ENCODE measurements around the gene FAM124B.

The FAM124B gene

GRCh38 chr2:224357098-224357901, 44.6 kb downstream of the FAM124B start:
- FAIRE-seq: peak; percentile 73

GRCh38 chr2:224354632-224355211, 47.2 kb downstream of the FAM124B start:
- DNase-seq (ENCODE audit: insufficient read length, low spot score): no peak
- FAIRE-seq: no peak
- no peak for TF ChIP-seq POLR2A (IDR thresholded peaks at IDR 0.05; ENCODE audit: low read depth, low read length)

More at GRCh38 chr2:224357098-224357901, 44.6 kb downstream of the FAM124B start:
- DNase-seq (ENCODE audit: insufficient read length, low spot score): peak; percentile 25
- no peak for TF ChIP-seq POLR2A (IDR thresholded peaks at IDR 0.05; ENCODE audit: low read depth, low read length)

- FAIRE-seq (no peak), DNase-seq (ENCODE audit: insufficient read length, low spot score) (no peak)
- TF ChIP-seq POLR2A (IDR thresholded peaks at IDR 0.05; ENCODE audit: low read depth, low read length): no peak
Measured at GRCh38 chr2:224350703-224351102, 51.2 kb downstream of the FAM124B start.

GRCh38 chr2:224349396-224349795, 52.5 kb downstream of the FAM124B start:
- FAIRE-seq (no peak), DNase-seq (ENCODE audit: insufficient read length, low spot score) (no peak)

GRCh38 chr2:224347176-224348051, 54.5 kb downstream of the FAM124B start:
- peak; percentile 53 for FAIRE-seq

More at GRCh38 chr2:224349396-224349795, 52.5 kb downstream of the FAM124B start:
- TF ChIP-seq POLR2A (IDR thresholded peaks at IDR 0.05; ENCODE audit: low read depth, low read length): no peak

GRCh38 chr2:224345492-224345891, 56.4 kb downstream of the FAM124B start:
- FAIRE-seq: no peak
- no peak for TF ChIP-seq POLR2A (IDR thresholded peaks at IDR 0.05; ENCODE audit: low read depth, low read length)
- no peak for DNase-seq (ENCODE audit: insufficient read length, low spot score)

More at GRCh38 chr2:224347176-224348051, 54.5 kb downstream of the FAM124B start:
- no peak for DNase-seq (ENCODE audit: insufficient read length, low spot score)
- TF ChIP-seq POLR2A (IDR thresholded peaks at IDR 0.05; ENCODE audit: low read depth, low read length): no peak

- FAIRE-seq (no peak), DNase-seq (ENCODE audit: insufficient read length, low spot score) (no peak)
- no peak for TF ChIP-seq POLR2A (IDR thresholded peaks at IDR 0.05; ENCODE audit: low read depth, low read length)
Measured at GRCh38 chr2:224343226-224343625, 58.7 kb downstream of the FAM124B start.

GRCh38 chr2:224335991-224336390, 65.9 kb downstream of the FAM124B start:
- FAIRE-seq (no peak), DNase-seq (ENCODE audit: insufficient read length, low spot score) (no peak)
- TF ChIP-seq POLR2A (IDR thresholded peaks at IDR 0.05; ENCODE audit: low read depth, low read length): no peak

GRCh38 chr2:224334726-224335125, 67.2 kb downstream of the FAM124B start:
- FAIRE-seq (no peak), DNase-seq (ENCODE audit: insufficient read length, low spot score) (no peak)
- TF ChIP-seq POLR2A (IDR thresholded peaks at IDR 0.05; ENCODE audit: low read depth, low read length): no peak

- no peak for TF ChIP-seq POLR2A (IDR thresholded peaks at IDR 0.05; ENCODE audit: low read depth, low read length)
- no peak for DNase-seq (ENCODE audit: insufficient read length, low spot score)
- FAIRE-seq: no peak
Measured at GRCh38 chr2:224333726-224334482, 68.0 kb downstream of the FAM124B start.

GRCh38 chr2:224331698-224332097, 70.2 kb downstream of the FAM124B start:
- FAIRE-seq: no peak
- TF ChIP-seq POLR2A (IDR thresholded peaks at IDR 0.05; ENCODE audit: low read depth, low read length): no peak
- no peak for DNase-seq (ENCODE audit: insufficient read length, low spot score)

- DNase-seq (ENCODE audit: insufficient read length, low spot score) (no peak), FAIRE-seq (no peak)
- no peak for TF ChIP-seq POLR2A (IDR thresholded peaks at IDR 0.05; ENCODE audit: low read depth, low read length)
Measured at GRCh38 chr2:224328798-224329197, 73.1 kb downstream of the FAM124B start.
